SK-N-SH treated with all-trans-retinoic acid at 6 μM for 48 hours (cell line): ENCODE results near the gene CXCR6.

Source experiments
- ATAC-seq: fragments of 200-7000 bp; cut with Tn5 transposase; 3 replicates; pipeline ENCODE4 v1.9.1; 2020; ENCODE audit warnings: mild to moderate bottlenecking, moderate library complexity
- ARNTL ChIP-seq: fragments of 450-650 bp; formaldehyde crosslinking; IDR thresholded peaks from 2 replicates; pipeline ENCODE4 v1.5.0; 2020; ENCODE audit warnings: low read depth, mild to moderate bottlenecking, moderate library complexity, borderline replicate concordance
- BACH2 ChIP-seq: fragments of 250-450 bp; sonication (Bioruptor Pico); IDR thresholded peaks from 2 replicates; pipeline ENCODE4 v1.9.0; 2021; ENCODE audit warnings: mild to moderate bottlenecking, borderline replicate concordance
- CREB5 ChIP-seq: fragments of 250-450 bp; sonication (Bioruptor Pico); IDR thresholded peaks from 2 replicates; pipeline ENCODE4 v1.5.1; 2020; ENCODE audit warnings: low read depth, mild to moderate bottlenecking, moderate library complexity
- CSDC2 ChIP-seq: fragments of 250-450 bp; sonication (Bioruptor Pico); IDR thresholded peaks from 2 replicates; pipeline ENCODE4 v1.5.0; 2020; ENCODE audit warnings: mild to moderate bottlenecking, moderate library complexity
- ESRRG ChIP-seq: fragments of 250-450 bp; sonication (Bioruptor Pico); IDR thresholded peaks from 2 replicates; pipeline ENCODE4 v1.6.1; 2021; ENCODE audit warnings: mild to moderate bottlenecking
- ISL1 ChIP-seq: fragments of 250-450 bp; sonication (Bioruptor Pico); IDR thresholded peaks from 2 replicates; pipeline ENCODE4 v2.1.2; 2022; ENCODE audit warnings: mild to moderate bottlenecking, moderate library complexity
- OSR1 ChIP-seq: fragments of 250-450 bp; sonication (Bioruptor Pico); IDR thresholded peaks from 2 replicates; pipeline ENCODE4 v1.8.0; 2022; ENCODE audit warnings: moderate library complexity, mild to moderate bottlenecking, inconsistent platforms
- PPARA ChIP-seq: fragments of 250-450 bp; sonication (Bioruptor Pico); IDR thresholded peaks from 2 replicates; pipeline ENCODE4 v1.5.0; 2020; ENCODE audit warnings: mild to moderate bottlenecking, borderline replicate concordance
- RARB ChIP-seq: fragments of 250-450 bp; sonication (Bioruptor Pico); IDR thresholded peaks from 2 replicates; pipeline ENCODE4 v1.8.0; 2021; ENCODE audit warnings: mild to moderate bottlenecking, moderate library complexity
- SNAI2 ChIP-seq: fragments of 250-450 bp; sonication (Bioruptor Pico); IDR thresholded peaks from 2 replicates; pipeline ENCODE4 v1.5.0; 2020; ENCODE audit warnings: mild to moderate bottlenecking, moderate library complexity
- TCF4 ChIP-seq: fragments of 250-450 bp; sonication (Bioruptor Pico); IDR thresholded peaks from 2 replicates; pipeline ENCODE4 v1.8.0; 2021; ENCODE audit warnings: mild to moderate bottlenecking, moderate library complexity, borderline replicate concordance
- TOX ChIP-seq: fragments of 250-450 bp; sonication (Bioruptor Pico); IDR thresholded peaks from 2 replicates; pipeline ENCODE4 v1.8.0; 2021; ENCODE audit warnings: mild to moderate bottlenecking, moderate library complexity, borderline replicate concordance
- TSHZ2 ChIP-seq: fragments of 250-450 bp; sonication (Bioruptor Pico); IDR thresholded peaks from 2 replicates; pipeline ENCODE4 v1.5.0; 2020; ENCODE audit warnings: mild to moderate bottlenecking, moderate library complexity
- ZC3H10 ChIP-seq: fragments of 250-450 bp; sonication (Bioruptor Pico); IDR thresholded peaks from 2 replicates; pipeline ENCODE4 v1.5.1; 2021; ENCODE audit warnings: mild to moderate bottlenecking, moderate library complexity
- ZFP3 ChIP-seq: fragments of 250-450 bp; sonication (Bioruptor Pico); IDR thresholded peaks from 2 replicates; pipeline ENCODE4 v1.5.0; 2020; ENCODE audit warnings: mild to moderate bottlenecking, moderate library complexity
- ZFP30 ChIP-seq: fragments of 450-650 bp; formaldehyde crosslinking; IDR thresholded peaks from 2 replicates; pipeline ENCODE4 v1.5.0; 2022; ENCODE audit warnings: mild to moderate bottlenecking, moderate library complexity
- ZNF565 ChIP-seq: fragments of 450-650 bp; formaldehyde crosslinking; conservative IDR thresholded peaks from 2 replicates; pipeline ENCODE4 v1.5.0; 2020; ENCODE audit warnings: low read depth, mild to moderate bottlenecking, moderate library complexity
- ZNF70 ChIP-seq: fragments of 450-650 bp; formaldehyde crosslinking; IDR thresholded peaks from 2 replicates; pipeline ENCODE4 v1.5.0; 2020; ENCODE audit warnings: mild to moderate bottlenecking, moderate library complexity
- TF ChIP-seq, protein P1 (sequence below): fragments of 250-450 bp; sonication (Bioruptor Pico); IDR thresholded peaks from 2 replicates; pipeline ENCODE4 v1.8.0; 2021; ENCODE audit warnings: low read depth, mild to moderate bottlenecking, moderate library complexity, borderline replicate concordance
- TF ChIP-seq, protein P2 (sequence below): fragments of 250-450 bp; sonication (Bioruptor Pico); IDR thresholded peaks from 2 replicates; pipeline ENCODE4 v1.5.1; 2021; ENCODE audit warnings: mild to moderate bottlenecking, moderate library complexity
- TF ChIP-seq, protein P3 (sequence below): fragments of 250-450 bp; sonication (Bioruptor Pico); IDR thresholded peaks from 2 replicates; pipeline ENCODE4 v1.8.0; 2020; ENCODE audit warnings: mild to moderate bottlenecking, moderate library complexity, borderline replicate concordance

The CXCR6 gene

DNA sequence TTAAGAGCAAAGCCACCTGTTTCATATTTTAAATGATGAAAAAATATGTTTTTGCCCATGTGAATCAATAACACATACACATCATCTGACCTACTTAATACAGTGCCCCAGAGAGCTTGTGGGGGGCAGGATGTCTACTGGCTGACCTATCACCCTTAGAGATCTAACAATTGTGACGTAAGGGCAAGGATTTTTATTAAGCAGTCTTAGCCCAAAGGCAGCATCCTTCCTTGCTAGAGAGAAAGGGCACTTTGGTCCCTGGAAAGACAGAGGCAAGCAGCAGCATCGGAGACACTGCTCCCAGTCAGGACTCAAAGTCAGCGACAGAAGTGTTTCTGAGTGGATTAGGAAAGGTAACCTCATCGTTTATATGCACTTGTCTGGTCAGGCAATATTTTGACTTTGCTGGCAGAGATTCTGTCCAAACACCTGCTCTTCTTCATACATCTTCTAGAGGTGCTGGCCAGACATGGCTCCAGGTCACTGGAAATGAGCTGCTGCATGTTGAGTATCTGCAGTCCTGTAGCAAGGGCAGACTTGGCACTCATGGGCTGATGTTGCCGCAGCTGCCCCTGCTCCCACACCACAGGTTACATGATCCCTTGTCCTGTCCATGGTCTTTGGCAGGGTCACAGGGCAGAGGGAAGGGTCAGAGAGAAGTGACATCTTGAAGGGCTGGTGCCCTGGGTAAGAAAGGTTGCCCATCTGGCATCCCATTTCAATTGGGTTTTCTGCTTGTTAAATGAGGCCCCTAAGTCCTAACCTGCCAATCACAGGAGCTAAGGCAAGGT lies 1.8 kb downstream of the CXCR6 start:
- TF ChIP-seq CSDC2 (CRISPR knock-in tag): no peak
- TF ChIP-seq ZNF565: no peak
- TF ChIP-seq, protein P1, sequence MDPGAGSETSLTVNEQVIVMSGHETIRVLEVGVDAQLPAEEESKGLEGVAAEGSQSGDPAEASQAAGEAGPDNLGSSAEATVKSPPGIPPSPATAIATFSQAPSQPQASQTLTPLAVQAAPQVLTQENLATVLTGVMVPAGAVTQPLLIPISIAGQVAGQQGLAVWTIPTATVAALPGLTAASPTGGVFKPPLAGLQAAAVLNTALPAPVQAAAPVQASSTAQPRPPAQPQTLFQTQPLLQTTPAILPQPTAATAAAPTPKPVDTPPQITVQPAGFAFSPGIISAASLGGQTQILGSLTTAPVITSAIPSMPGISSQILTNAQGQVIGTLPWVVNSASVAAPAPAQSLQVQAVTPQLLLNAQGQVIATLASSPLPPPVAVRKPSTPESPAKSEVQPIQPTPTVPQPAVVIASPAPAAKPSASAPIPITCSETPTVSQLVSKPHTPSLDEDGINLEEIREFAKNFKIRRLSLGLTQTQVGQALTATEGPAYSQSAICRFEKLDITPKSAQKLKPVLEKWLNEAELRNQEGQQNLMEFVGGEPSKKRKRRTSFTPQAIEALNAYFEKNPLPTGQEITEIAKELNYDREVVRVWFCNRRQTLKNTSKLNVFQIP (CRISPR knock-in tag): no peak
- TF ChIP-seq ISL1 (CRISPR knock-in tag): no peak
- ATAC-seq: no peak

DNA sequence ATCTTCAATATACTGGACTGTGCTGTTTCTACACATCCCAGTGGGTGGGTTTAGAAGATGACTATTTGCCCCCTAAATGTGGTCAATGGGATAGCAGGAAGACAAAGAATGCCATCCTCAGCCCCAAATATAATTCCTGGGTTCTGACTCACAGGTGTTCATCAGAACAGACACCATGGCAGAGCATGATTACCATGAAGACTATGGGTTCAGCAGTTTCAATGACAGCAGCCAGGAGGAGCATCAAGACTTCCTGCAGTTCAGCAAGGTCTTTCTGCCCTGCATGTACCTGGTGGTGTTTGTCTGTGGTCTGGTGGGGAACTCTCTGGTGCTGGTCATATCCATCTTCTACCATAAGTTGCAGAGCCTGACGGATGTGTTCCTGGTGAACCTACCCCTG lies 3.0 kb downstream of the CXCR6 start:
- TF ChIP-seq OSR1 (CRISPR knock-in tag) (no peak), TOX (CRISPR knock-in tag) (no peak), TSHZ2 (CRISPR knock-in tag) (no peak), BACH2 (CRISPR knock-in tag) (no peak), PPARA (no peak), ZC3H10 (CRISPR knock-in tag) (no peak), ARNTL (CRISPR knock-in tag) (no peak), ISL1 (CRISPR knock-in tag) (no peak), CSDC2 (CRISPR knock-in tag) (no peak), ZNF70 (CRISPR knock-in tag) (no peak), ZFP30 (CRISPR knock-in tag) (no peak), SNAI2 (CRISPR knock-in tag) (no peak), RARB (CRISPR knock-in tag) (no peak), CREB5 (CRISPR knock-in tag) (no peak), TCF4 (CRISPR knock-in tag) (no peak)
- TF ChIP-seq, protein P2, sequence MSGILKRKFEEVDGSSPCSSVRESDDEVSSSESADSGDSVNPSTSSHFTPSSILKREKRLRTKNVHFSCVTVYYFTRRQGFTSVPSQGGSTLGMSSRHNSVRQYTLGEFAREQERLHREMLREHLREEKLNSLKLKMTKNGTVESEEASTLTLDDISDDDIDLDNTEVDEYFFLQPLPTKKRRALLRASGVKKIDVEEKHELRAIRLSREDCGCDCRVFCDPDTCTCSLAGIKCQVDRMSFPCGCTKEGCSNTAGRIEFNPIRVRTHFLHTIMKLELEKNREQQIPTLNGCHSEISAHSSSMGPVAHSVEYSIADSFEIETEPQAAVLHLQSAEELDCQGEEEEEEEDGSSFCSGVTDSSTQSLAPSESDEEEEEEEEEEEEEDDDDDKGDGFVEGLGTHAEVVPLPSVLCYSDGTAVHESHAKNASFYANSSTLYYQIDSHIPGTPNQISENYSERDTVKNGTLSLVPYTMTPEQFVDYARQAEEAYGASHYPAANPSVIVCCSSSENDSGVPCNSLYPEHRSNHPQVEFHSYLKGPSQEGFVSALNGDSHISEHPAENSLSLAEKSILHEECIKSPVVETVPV: no peak
- TF ChIP-seq, protein P3, sequence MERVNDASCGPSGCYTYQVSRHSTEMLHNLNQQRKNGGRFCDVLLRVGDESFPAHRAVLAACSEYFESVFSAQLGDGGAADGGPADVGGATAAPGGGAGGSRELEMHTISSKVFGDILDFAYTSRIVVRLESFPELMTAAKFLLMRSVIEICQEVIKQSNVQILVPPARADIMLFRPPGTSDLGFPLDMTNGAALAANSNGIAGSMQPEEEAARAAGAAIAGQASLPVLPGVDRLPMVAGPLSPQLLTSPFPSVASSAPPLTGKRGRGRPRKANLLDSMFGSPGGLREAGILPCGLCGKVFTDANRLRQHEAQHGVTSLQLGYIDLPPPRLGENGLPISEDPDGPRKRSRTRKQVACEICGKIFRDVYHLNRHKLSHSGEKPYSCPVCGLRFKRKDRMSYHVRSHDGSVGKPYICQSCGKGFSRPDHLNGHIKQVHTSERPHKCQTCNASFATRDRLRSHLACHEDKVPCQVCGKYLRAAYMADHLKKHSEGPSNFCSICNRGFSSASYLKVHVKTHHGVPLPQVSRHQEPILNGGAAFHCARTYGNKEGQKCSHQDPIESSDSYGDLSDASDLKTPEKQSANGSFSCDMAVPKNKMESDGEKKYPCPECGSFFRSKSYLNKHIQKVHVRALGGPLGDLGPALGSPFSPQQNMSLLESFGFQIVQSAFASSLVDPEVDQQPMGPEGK: no peak
- ATAC-seq: no peak

DNA sequence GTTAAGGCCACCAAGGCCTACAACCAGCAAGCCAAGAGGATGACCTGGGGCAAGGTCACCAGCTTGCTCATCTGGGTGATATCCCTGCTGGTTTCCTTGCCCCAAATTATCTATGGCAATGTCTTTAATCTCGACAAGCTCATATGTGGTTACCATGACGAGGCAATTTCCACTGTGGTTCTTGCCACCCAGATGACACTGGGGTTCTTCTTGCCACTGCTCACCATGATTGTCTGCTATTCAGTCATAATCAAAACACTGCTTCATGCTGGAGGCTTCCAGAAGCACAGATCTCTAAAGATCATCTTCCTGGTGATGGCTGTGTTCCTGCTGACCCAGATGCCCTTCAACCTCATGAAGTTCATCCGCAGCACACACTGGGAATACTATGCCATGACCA lies 3.6 kb downstream of the CXCR6 start:
- ATAC-seq: no peak
- TF ChIP-seq CREB5 (CRISPR knock-in tag) (no peak), ZFP30 (CRISPR knock-in tag) (no peak), TCF4 (CRISPR knock-in tag) (no peak), ZFP3 (no peak), ISL1 (CRISPR knock-in tag) (no peak), RARB (CRISPR knock-in tag) (no peak), ESRRG (CRISPR knock-in tag) (no peak), ARNTL (CRISPR knock-in tag) (no peak)
- TF ChIP-seq, protein P1 (CRISPR knock-in tag): no peak
- TF ChIP-seq, protein P2: no peak
- TF ChIP-seq, protein P3: no peak
